GM12878 (cell line): ENCODE data around the gene HVCN1. TPM values are rescaled to one million over a fixed set of nuclear protein-coding genes. Genes with fewer than 3 reads are reported as not detected.

Experiments
- ASH2L ChIP-seq: fragments of 300-600, 200-600 bp; sonication (generic); IDR thresholded peaks from 2 replicates; pipeline ENCODE4 v1.6.1; 2017; ENCODE audit warnings: low read depth, mild to moderate bottlenecking, borderline replicate concordance
- ATF7 ChIP-seq: fragments of 450-650 bp; IDR thresholded peaks from 2 replicates; pipeline ENCODE4 v1.6.1; 2016; ENCODE audit warnings: low read depth, mild to moderate bottlenecking
- CBX3 ChIP-seq: fragments of 200-600 bp; sonication (generic); IDR thresholded peaks from 2 replicates; pipeline ENCODE4 v1.6.1; 2016; ENCODE audit warnings: low read depth, borderline replicate concordance
- CHD2 ChIP-seq: IDR thresholded peaks from 2 replicates; pipeline ENCODE4 v1.6.1; 2011; ENCODE audit warnings: low read depth, low read length, improper control_type of control experiment, borderline replicate concordance
- CREB1 ChIP-seq: IDR thresholded peaks from 2 replicates; pipeline ENCODE4 v1.6.1; 2012; ENCODE audit warnings: low read depth, mild to moderate bottlenecking, inconsistent platforms
- EZH2 ChIP-seq: IDR thresholded peaks from 2 replicates; pipeline ENCODE4 v1.6.1; 2012; ENCODE audit warnings: low read depth, mild to moderate bottlenecking, control low read depth, inconsistent platforms, low read length, borderline replicate concordance; ENCODE audit not compliant: control insufficient read depth
- GABPA ChIP-seq: IDR thresholded peaks from 2 replicates; pipeline ENCODE4 v1.6.1; 2014; ENCODE audit warnings: antibody characterized with exemption, low read depth, mild to moderate bottlenecking, inconsistent platforms
- MXI1 ChIP-seq: fragments of 150-350 bp; IDR thresholded peaks from 2 replicates; pipeline ENCODE4 v1.6.1; 2011; ENCODE audit warnings: low read depth, mild to moderate bottlenecking, inconsistent platforms, low read length, improper control_type of control experiment
- NFIC ChIP-seq: IDR thresholded peaks from 2 replicates; pipeline ENCODE4 v1.6.1; 2012; ENCODE audit warnings: low read depth, mild to moderate bottlenecking, inconsistent platforms, low read length, moderate library complexity
- POLR2AphosphoS2 ChIP-seq: IDR thresholded peaks from 2 replicates; pipeline ENCODE4 v1.6.1; 2011; ENCODE audit warnings: low read depth, mild to moderate bottlenecking, low read length, improper control_type of control experiment, moderate library complexity
- RAD21 ChIP-seq: IDR thresholded peaks from 2 replicates; pipeline ENCODE4 v1.6.1; 2011; ENCODE audit warnings: mild to moderate bottlenecking, low read depth, low read length, moderate library complexity; ENCODE audit not compliant: insufficient read depth
- RB1 ChIP-seq: fragments of 450-650 bp; formaldehyde crosslinking; IDR thresholded peaks from 2 replicates; pipeline ENCODE4 v1.6.1; 2017; ENCODE audit warnings: mild to moderate bottlenecking, borderline replicate concordance
- ZBTB11 ChIP-seq: fragments of 450-650 bp; formaldehyde crosslinking; IDR thresholded peaks from 2 replicates; pipeline ENCODE4 v1.5.0; 2022; ENCODE audit warnings: mild to moderate bottlenecking, missing genetic modification characterization
- ZNF217 ChIP-seq: fragments of 450-650 bp; IDR thresholded peaks from 2 replicates; pipeline ENCODE4 v1.6.1; 2017; ENCODE audit warnings: antibody characterized with exemption, mild to moderate bottlenecking
- polyA plus RNA-seq, 11 experiments: library from polyadenylated mRNA; depleted of rRNA in 4 of 11; unstranded in 6 of 11; stranded (reverse) in 5 of 11; fragments of >200 nt; fragmentation: Nextera tagmentation in 4 of 11; fragmentation: Illumina TruSeq in 1 of 11; extraction: Ambion mirVana in 4 of 11; extraction: Trizol in 1 of 11; gene quantifications; 1 replicate in 1 of 11; 2 replicates in 10 of 11; pipeline versions ENCODE4 v1.2.1 to v1.2.3, GENCODE V29; 2011 to 2016; ENCODE audit warnings: inconsistent platforms in 2 of 11, missing spikeins in 2 of 11, low read depth in 1 of 11
- total RNA-seq, 4 experiments: library from RNA; depleted of rRNA in 3 of 4; stranded (reverse); fragments of >200 nt in 3 of 4; fragmentation: Illumina TruSeq in 1 of 4; extraction: Trizol in 1 of 4; gene quantifications; 2 replicates each; pipeline versions ENCODE4 v1.2.1 to v1.2.3, GENCODE V29; 2013 to 2021
- TF ChIP-seq, protein P1 (sequence below): fragments of 450-650 bp; IDR thresholded peaks from 2 replicates; pipeline ENCODE4 v1.6.1; 2017; ENCODE audit warnings: mild to moderate bottlenecking, low read depth, inconsistent platforms; ENCODE audit not compliant: poor library complexity, severe bottlenecking
- TF ChIP-seq, protein P2 (sequence below): IDR thresholded peaks from 2 replicates; pipeline ENCODE4 v1.6.1; 2011; ENCODE audit warnings: borderline replicate concordance, low read depth, mild to moderate bottlenecking, moderate library complexity, low read length; ENCODE audit not compliant: insufficient read depth, poor library complexity, severe bottlenecking

The HVCN1 gene
- total and polyA plus RNA-seq, 10 of the 15 experiments (the other 5 are each of a cell fraction or from before 2014, with no cell fraction given) = 27.8 to 181 (median 103) TPM

DNA sequence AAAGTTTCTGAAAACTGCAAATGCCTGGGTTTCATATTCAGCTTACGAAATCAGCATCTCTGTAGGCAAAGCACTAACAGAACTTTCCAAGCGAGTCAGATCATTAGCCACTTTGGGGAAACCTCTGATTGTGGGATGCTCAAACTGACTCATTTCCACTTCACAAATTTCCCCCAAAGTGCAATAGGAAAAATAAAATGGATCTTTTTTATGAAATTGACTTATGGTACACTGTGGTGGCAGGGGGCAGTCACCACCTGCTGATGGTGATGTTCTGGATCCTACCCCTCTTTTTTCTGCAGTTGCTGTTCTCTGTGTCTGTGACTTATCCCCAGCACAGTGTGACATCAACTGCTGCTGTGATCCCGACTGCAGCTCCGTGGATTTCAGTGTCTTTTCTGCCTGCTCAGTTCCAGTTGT, 69.4 kb downstream of the HVCN1 start (continued):
- TF ChIP-seq, protein P1, sequence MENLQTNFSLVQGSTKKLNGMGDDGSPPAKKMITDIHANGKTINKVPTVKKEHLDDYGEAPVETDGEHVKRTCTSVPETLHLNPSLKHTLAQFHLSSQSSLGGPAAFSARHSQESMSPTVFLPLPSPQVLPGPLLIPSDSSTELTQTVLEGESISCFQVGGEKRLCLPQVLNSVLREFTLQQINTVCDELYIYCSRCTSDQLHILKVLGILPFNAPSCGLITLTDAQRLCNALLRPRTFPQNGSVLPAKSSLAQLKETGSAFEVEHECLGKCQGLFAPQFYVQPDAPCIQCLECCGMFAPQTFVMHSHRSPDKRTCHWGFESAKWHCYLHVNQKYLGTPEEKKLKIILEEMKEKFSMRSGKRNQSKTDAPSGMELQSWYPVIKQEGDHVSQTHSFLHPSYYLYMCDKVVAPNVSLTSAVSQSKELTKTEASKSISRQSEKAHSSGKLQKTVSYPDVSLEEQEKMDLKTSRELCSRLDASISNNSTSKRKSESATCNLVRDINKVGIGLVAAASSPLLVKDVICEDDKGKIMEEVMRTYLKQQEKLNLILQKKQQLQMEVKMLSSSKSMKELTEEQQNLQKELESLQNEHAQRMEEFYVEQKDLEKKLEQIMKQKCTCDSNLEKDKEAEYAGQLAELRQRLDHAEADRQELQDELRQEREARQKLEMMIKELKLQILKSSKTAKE = peak; percentile 68
- TF ChIP-seq RAD21 (peak; percentile 76), ATF7 (peak; percentile 73), MXI1 (no peak), CHD2 (peak; percentile 35; the same call in 1 of the 2 replicates), CBX3 (no peak), POLR2AphosphoS2 (no peak), RB1 (no peak; the same call in 1 of the 2 replicates), CREB1 (peak; percentile 54), NFIC (peak; percentile 98), ZNF217 (no peak), GABPA (peak; percentile 51; the same call in 1 of the 2 replicates), ASH2L (no peak), ZBTB11 (CRISPR knock-in tag) (no peak), EZH2 (no peak)
- TF ChIP-seq, protein P2, sequence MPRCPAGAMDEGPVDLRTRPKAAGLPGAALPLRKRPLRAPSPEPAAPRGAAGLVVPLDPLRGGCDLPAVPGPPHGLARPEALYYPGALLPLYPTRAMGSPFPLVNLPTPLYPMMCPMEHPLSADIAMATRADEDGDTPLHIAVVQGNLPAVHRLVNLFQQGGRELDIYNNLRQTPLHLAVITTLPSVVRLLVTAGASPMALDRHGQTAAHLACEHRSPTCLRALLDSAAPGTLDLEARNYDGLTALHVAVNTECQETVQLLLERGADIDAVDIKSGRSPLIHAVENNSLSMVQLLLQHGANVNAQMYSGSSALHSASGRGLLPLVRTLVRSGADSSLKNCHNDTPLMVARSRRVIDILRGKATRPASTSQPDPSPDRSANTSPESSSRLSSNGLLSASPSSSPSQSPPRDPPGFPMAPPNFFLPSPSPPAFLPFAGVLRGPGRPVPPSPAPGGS = peak; percentile 89
